IPS-18c (cell line): ENCODE data around the gene PPP1R26.

Experiments used
- H3K4me3 ChIP-seq: 2 replicates; pipeline ENCODE4 v1.7.0; 2013; ENCODE audit warnings: low read depth, mild to moderate bottlenecking, low read length, moderate library complexity; ENCODE audit not compliant: insufficient read depth
- H3K9me3 ChIP-seq: one replicate; pipeline ENCODE4 v1.6.1; 2013; ENCODE audit warnings: mild to moderate bottlenecking, low read length, moderate library complexity; ENCODE audit not compliant: control insufficient read depth, insufficient read depth

PPP1R26 gene

DNA sequence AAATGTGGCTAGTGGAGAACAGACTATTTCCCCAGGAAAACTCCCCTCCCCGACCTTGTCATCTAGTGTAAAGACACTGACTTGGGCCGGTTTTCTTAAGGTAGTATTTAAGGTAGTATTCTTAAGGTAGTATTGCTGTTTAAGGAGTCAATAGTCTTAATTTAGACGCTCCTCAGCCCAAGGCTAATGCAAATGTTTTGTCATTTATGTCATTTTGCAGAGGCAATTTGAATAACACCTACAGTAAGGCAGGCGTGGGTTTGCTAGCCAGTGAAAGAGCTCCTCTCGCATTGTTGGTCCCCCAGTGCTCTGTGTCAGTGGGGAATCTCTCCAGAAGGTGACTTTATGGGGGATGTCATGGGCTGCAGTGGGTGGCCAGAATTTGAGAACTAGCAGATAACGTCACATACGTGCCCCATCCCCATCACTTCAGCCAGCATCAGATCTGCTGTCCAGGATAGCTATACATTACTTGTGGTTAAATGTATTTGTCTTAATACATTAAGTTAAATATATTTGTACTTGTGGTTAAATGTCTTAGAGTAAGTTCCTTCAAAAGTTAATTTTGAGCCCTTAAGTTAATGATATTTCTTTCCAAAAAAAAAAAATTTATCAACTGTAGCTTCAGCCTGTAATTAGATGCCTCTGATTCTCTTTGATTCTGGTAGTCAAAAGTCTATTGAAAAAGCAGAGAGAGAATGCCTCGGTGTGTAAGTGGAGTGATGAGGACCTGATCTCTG is 2.6 kb downstream of the PPP1R26 start:
- H3K9me3 ChIP-seq, result no peaks in the 10 kb centered on the region
- no peak overlapping the region for H3K4me3 ChIP-seq

DNA sequence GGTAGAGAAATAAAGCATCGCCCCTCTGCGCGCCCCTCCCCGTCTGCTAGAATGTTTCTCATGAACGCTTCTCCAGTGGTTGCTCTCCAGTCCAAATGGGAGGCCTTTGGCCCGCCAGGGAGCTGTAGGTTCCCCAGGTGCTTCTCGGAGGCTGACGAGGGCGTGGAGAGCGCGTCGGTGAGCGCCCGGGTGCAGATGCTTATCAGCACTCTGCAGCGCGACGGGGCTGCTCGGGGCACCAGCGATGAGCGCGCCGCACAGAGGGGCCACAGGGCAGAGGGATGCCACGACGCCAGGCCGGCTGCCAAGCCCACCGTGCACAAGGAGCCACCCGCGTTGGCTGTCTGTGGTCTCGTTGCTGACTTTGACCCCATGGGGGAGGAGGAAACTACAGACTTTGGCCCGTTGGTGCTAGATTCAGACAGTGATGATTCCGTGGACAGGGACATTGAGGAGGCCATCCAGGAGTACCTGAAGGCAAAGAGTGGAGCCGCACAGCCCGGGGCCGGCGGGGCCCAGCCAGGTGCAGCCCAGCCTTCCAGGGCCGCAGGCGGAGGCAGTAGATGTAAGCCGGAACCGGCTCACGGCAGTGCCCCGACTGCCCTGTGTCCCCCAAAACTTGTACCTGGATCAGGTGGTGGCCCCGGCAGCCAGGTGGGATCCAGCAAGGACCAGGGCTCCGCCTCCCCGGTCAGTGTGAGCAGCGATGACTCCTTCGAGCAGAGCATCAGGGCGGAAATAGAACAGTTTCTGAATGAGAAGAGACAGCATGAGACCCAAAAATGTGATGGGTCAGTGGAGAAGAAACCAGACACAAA is 5.1 kb downstream of the PPP1R26 start:
- Histone ChIP-seq H3K9me3 (no peaks in the 10 kb centered on the region), H3K4me3 (no peak overlapping the region)

DNA sequence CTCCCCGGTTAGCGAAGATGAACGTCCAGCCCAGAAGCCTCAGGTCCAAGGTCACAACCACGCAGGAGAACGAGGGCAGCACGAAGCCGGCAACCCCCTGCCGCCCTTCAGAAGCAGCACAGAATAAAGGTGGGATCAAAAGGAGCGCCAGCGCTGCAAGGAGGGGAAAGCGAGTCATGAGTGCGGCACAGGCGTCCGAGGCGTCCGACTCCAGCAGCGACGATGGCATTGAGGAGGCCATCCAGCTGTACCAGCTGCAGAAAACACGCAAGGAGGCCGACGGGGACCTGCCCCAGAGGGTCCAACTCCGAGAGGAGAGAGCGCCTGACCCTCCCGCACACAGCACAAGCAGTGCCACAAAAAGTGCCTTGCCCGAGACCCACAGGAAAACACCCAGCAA is 5.8 kb downstream of the PPP1R26 start:
- H3K4me3 ChIP-seq, result no peak overlapping the region

DNA sequence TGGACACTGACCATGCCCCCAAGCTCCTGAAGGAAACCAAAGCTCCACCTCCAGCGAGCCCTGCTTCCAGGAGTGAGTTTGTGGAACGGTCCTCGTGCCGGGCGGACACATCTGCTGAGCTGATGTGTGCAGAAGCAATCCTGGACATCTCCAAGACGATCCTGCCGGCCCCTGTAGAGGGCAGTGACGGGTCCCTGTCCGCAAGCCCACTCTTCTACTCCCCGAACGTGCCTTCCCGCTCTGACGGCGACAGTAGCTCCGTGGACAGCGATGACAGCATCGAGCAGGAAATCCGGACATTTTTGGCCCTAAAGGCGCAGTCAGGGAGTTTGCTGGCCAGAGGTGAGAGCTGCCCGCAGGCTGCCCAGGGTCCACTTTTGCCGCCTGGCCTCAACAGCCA is 6.2 kb downstream of the PPP1R26 start:
- H3K4me3 ChIP-seq, result no peak overlapping the region
- H3K9me3 ChIP-seq, result no peaks in the 10 kb centered on the region

More for the DNA sequence above, 5.8 kb downstream of the PPP1R26 start:
- no peaks in the 10 kb centered on the region for H3K9me3 ChIP-seq

DNA sequence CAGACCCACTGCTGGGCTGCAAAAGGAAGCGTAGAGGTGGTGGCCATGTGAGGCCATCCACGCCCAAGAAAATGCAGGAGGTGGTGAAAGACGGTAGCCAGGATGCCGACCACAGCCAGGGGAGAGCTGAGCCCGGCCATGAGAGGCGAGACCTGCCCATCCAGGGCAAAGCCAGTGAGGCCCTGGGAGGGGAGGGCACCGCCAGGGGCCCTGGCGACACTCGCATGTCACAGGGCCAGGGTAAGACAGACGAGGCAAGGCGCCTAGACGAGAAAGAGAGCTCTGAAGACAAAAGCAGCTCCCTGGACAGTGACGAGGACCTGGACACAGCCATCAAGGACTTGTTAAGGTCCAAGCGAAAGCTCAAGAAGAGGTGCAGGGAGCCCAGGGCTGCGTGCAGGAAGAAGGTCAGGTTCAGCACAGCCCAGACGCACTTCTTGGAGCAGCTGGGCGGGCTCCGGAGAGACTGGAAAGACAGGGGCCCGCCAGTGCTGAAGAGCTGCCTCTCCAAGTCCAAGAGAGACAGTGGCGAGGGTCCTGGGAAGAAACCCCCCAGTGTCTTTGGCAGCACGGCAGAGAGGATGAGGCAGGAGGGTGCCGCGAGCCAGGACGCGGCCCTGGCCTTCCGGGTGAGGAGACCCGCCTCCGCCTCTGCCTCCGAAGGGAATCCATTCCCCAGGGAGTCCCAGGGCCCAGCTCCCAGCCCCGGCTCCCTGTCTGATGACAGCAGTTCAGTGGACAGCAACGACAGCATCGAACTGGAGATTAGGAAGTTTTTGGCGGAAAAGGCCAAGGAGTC is 6.9 kb downstream of the PPP1R26 start:
- H3K9me3 ChIP-seq, result no peaks in the 10 kb centered on the region
- H3K4me3 ChIP-seq, result no peak overlapping the region

DNA sequence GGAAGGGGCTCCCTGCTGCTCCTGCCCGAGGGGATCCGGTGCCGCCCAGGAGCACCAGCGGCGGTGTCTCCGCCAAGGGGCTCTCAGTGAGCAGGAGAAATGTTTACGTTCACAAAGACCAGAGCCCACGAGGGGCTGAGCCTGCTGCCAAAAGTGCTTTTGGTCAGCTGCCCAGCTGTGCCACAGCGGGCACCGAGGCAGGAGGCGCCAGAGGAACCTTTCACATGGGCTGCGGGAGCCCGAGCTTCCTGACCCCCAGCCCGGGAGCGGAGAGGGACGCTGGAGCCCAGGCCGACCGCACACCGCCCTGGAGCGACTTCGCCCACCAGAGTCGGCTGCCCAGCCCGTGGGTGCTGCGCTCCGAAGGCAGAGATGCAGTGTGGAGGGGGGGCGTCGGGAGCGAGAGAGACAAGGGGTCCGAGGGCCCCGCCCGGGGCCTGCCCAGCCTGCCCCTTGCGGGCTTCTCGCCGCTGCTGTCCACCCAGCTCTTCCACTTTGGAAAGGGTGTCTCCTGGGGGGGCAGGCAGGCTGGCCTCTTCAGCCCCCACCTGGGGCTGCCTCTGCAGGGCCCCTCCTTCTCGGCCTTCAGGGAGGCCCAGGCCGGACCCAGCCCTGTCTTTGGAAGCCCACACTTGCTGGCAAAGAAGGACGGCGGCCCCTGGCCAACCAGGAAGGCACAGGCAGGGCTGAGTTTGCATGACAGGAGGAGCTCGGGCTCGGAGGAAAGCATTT is 7.9 kb downstream of the PPP1R26 start:
- no peaks in the 10 kb centered on the region for H3K9me3 ChIP-seq
- no peak overlapping the region for H3K4me3 ChIP-seq

DNA sequence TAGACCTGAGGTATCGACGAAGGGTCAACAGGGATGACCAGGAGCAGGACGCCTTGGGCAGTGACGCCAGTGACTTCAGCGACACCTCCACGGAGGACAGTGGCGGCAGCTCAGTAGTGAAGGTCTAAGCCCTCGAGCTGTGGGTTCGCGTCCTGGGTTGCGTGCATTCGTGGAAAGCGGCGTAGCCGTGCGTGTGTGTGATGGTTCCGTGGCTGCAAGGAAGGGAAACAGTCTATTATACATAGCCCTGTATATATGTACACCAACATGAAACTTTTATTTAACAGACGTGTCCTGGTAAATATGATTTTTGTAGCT is 8.4 kb downstream of the PPP1R26 start:
- no peak overlapping the region for H3K4me3 ChIP-seq
- H3K9me3 ChIP-seq, result no peaks in the 10 kb centered on the region

DNA sequence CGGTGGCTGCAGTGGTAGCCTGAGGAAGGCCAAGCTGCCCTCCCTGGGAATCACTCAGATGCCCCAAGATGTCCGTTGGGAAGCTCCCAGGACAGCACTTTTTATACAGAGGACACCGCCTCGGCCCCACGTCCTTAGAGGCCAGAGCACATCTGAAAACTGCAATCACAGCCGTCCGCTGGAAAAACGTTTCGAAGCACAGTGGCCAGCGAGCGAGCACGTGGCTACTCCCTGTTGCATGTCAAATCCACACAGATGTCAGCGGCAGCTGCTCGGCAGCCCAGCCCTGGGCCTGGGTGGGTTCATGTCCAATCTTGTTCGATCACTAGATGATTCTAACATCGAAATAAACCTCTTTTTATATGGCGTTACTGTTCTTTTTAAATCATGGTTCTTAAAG is 8.9 kb downstream of the PPP1R26 start:
- H3K9me3 ChIP-seq, result no peaks in the 10 kb centered on the region
- H3K4me3 ChIP-seq, result no peak overlapping the region

DNA sequence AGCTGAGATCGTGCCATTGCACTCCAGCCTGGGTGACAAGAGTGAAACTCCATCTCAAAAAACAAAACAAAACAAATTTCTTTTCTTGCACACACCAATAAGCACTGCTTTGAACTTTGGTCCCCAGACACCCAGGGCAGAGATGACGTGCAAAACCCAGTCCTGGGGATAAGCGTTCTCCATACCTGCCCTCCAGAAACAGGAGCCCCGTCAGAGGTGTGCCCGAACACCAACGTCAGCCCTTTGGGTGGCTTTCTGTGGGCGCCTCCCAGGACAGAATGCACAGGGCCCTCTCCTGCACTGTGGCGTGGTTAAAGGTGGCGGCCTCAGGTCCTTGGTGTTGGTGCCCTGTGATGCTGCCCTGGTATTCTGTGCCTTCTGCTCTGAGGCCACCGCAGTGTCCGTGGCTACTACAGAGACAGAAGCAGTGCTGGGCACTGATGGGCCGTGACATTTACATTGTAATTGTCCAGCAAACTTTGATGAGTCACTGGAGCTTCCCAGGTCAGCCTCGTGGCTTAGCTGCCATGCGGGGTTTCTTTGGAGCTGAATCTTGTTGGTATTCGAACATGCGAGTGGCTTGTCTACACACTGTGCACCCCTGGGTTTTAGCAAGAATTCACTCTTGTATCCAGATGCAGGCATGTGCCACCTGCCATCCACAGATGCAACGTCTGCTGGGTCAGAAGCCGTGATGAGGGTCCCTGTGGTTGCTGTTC is 9.8 kb downstream of the PPP1R26 start:
- no peak overlapping the region for H3K4me3 ChIP-seq
- H3K9me3 ChIP-seq, result no peaks in the 10 kb centered on the region

DNA sequence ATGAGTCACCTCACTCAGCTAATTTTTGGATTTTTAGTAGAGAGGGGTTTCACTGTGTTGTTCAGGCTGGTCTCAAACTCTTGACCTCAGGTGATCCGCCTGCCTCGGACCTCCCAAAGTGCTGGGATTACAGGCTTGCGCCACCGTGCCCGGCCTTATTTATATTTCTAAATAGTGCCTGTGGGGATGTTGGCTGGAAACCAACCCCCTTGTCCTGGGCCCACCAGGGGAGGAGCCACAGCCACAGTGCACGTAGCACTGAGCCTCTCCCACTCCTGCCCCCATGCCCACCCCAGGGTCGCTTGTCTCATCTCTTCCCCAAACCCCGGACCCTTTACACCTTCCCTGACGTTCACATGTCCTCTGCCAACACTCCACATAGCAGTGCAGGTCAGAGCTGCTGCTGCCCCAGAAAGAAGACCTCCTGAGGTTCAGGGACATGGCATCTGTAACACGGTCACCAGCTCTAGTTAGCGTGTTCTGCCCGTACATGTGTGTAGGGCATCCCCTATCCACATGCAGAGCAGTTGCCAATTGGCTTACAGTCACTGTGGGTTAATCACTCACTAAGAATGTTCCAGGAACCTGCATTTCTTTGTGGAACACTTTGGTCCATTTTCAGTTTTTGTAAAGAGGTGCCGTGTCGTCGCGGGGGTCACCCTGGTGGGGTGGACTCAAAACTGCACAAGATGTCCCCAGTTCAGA is 10.7 kb downstream of the PPP1R26 start:
- Histone ChIP-seq H3K9me3 (no peaks in the 10 kb centered on the region), H3K4me3 (no peak overlapping the region)

DNA sequence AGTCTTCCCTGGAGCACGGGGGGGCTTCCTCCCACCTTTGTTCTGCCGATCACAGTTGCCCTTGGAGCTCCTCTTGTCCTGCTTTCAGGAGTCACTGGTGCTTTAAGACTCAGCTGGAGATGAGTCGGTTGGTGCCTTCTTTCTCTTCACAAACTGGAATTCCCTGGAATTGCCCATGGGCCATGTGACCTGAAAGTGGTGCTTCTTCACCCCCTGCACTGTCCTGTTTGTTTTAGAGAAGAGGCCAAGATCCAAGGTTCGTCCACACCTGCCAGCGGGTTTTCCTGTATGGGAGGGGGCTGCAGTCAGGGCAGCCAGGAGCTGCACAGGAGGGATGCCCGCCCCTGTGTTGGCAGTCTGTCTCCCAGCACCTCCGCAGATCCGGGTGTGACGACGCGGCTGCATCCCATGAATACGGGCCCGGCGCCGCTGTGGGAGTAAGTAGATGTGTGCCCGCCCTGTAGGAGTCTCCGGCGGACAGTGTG is 11.4 kb downstream of the PPP1R26 start:
- H3K4me3 ChIP-seq, result no peak overlapping the region; the same call in 1 of the 2 replicates
- no peaks in the 10 kb centered on the region for H3K9me3 ChIP-seq

DNA sequence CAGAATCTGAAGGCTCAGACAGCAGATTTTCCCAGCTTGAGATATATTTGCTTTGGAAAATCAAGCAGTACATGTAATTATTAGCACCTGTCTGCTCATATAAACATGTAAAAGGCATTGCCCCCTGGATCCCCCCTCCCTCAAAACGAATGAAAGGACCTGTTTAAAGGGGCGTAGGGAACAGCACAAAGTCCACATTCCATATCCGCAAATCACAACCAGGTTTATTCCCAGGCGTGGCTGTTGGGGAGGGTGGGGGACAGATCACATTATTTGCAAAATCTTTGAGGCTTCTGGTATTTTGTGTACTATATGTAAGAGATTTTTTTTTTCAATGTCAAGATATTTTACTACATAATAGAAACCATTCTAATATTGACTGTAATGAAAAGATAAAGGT is 12.2 kb downstream of the PPP1R26 start:
- no peaks in the 10 kb centered on the region for H3K9me3 ChIP-seq
- no peak overlapping the region for H3K4me3 ChIP-seq

DNA sequence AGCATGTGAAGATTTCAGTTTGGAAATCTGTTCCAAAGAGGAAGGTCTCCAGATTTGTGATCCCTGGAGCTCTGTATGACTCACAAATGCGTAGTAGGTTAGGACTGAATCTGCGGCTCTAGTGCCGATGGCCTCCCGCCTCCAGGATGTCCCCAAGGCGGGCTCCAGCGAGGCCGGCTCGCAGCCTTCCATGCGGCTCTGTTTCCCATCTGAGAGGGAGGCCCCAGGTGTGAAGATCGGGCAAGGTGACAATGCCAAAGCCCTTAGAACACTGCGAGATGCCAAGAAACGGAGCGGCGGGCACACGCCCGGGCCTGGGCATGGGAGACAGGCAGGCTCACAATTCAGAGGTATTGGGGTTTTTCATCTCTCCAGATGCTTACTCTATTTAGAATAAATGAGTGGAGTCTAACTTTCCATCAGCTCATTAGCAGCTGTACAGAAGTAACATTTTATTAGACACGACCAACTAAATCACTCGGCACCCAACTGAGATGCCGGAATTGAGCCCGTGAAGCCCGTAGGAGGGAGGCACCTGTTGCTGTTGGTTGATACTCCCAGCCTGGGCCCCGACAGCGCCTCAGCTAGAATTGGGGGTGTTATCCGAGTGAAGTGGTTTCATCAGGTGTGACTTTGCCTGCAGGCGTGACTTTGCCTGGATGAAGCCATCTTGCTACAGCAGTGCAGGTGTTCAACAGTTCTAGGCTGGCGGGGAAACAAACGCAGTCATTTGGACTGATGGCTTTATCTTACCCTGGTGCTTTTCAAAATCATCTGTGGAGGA is 13.5 kb downstream of the PPP1R26 start:
- H3K4me3 ChIP-seq, result no peak overlapping the region
- no peaks in the 10 kb centered on the region for H3K9me3 ChIP-seq

DNA sequence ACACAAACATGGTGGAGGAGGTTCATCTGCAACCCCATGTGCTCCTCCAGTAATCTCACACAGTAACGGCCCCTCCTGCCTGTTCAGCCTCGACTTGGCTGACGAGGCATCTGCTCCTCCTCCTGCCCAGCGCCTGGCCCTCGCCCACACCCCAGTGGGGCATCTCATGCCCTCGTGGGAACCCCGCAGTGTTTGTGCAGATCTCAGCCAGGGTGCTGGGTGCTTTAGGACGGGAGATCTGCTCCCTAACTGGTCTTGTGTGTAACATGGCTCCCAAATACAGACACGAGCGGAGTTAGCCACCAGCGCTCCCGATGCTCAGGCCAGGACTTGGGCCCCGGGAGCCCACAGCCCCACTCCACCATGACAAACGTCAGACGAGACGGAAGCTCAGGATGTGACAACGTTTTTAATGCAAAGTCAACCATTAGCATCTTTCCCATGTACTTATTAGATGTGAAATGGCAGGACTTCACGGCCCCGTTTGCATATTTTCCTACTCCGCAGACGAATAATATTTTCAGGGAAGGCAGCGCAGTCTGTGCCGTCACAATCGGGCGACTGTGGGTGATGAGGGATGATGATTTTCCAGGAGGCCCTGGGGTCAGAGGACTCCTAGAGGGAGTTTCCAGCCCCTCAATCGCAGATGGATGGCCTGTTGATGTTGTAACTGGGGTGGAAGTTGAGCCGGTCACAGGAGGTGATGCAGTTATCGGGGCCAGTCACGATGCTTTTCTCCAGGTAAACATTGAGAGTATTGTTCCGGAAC is 15.4 kb downstream of the PPP1R26 start:
- no peaks in the 10 kb centered on the region for H3K9me3 ChIP-seq

More for the DNA sequence above, 15.4 kb downstream of the PPP1R26 start:
- H3K4me3 ChIP-seq, result no peak overlapping the region
